CD14-positive monocyte (primary cell): ENCODE data around the gene FRMD4A. TPM values are rescaled to one million over a fixed set of nuclear protein-coding genes. Genes with fewer than 3 reads are reported as not detected.

Experiments
- DNase-seq, 3 donors: peaks; one replicate each; pipeline ENCODE4 v3.0.0-alpha.2; 2011 to 2022
- H2AFZ ChIP-seq: 2 replicates; pipeline ENCODE4 v1.6.0; 2012; ENCODE audit warnings: mild to moderate bottlenecking, low read depth, low read length, inconsistent platforms; ENCODE audit not compliant: insufficient read depth, poor library complexity, severe bottlenecking
- H3K27ac ChIP-seq, 2 donors: 1 replicate in 1 of 2; 2 replicates in 1 of 2; pipeline ENCODE4 v1.5.1; 2012 to 2013; ENCODE audit warnings: low read length in 2 of 2, control low read depth in 1 of 2, inconsistent platforms in 1 of 2, low read depth in 1 of 2, mild to moderate bottlenecking in 1 of 2
- H3K27me3 ChIP-seq, 2 donors: one replicate each; pipeline versions ENCODE4 v1.6.0 to v1.6.1; 2011 to 2013; ENCODE audit warnings: low read length in 2 of 2; ENCODE audit not compliant: control insufficient read depth in 2 of 2, insufficient read depth in 2 of 2
- H3K36me3 ChIP-seq, 2 donors: replicated peaks in 1 of 2; 1 replicate in 1 of 2; 2 replicates in 1 of 2; pipeline versions ENCODE4 v1.5.1 to v1.6.1; 2012 to 2013; ENCODE audit warnings: low read length in 2 of 2, control low read depth in 1 of 2, inconsistent platforms in 1 of 2, mild to moderate bottlenecking in 1 of 2; ENCODE audit not compliant: insufficient read depth in 2 of 2, control insufficient read depth in 1 of 2
- H3K4me1 ChIP-seq, 2 donors: 1 replicate in 1 of 2; 2 replicates in 1 of 2; pipeline versions ENCODE4 v1.5.1 to v1.6.1; 2012 to 2013; ENCODE audit warnings: low read length in 2 of 2, control low read depth in 1 of 2, inconsistent platforms in 1 of 2, mild to moderate bottlenecking in 1 of 2, moderate library complexity in 1 of 2; ENCODE audit not compliant: insufficient read depth in 2 of 2, control insufficient read depth in 1 of 2
- H3K4me2 ChIP-seq: replicated peaks from 2 replicates; pipeline ENCODE3; 2012; ENCODE audit warnings: low read length, moderate library complexity, mild to moderate bottlenecking; ENCODE audit not compliant: poor library complexity, severe bottlenecking; ENCODE audit errors: extremely low read depth
- H3K4me3 ChIP-seq, 3 experiments: fragments of 200-600 bp in 1 of 3; sonication (generic) in 1 of 3; replicated peaks in 1 of 3; 1 replicate in 2 of 3; 2 replicates in 1 of 3; pipeline ENCODE4 v1.5.1; 2011 to 2013; ENCODE audit warnings: low read length in 3 of 3, mild to moderate bottlenecking in 3 of 3, control low read depth in 2 of 3, low read depth in 2 of 3, inconsistent platforms in 1 of 3, moderate library complexity in 1 of 3
- H3K79me2 ChIP-seq: 2 replicates; pipeline ENCODE4 v1.6.0; 2012; ENCODE audit warnings: mild to moderate bottlenecking, control low read depth, inconsistent platforms, low read length, moderate library complexity; ENCODE audit not compliant: insufficient read depth
- H3K9ac ChIP-seq: 2 replicates; pipeline ENCODE4 v1.6.0; 2017; ENCODE audit warnings: low read length, mild to moderate bottlenecking; ENCODE audit not compliant: insufficient read depth, poor library complexity, severe bottlenecking
- H3K9me3 ChIP-seq, 2 donors: replicated peaks in 1 of 2; 1 replicate in 1 of 2; 2 replicates in 1 of 2; pipeline versions ENCODE4 v1.5.1 to v1.6.1; 2012 to 2013; ENCODE audit warnings: low read length in 2 of 2, control low read depth in 1 of 2; ENCODE audit not compliant: control insufficient read depth in 1 of 2, insufficient read depth in 1 of 2
- H4K20me1 ChIP-seq: 2 replicates; pipeline ENCODE4 v1.6.0; 2012; ENCODE audit warnings: mild to moderate bottlenecking, low read length, control low read depth, moderate library complexity; ENCODE audit not compliant: insufficient read depth
- H3K27ac Mint-ChIP-seq, 7 donors: one replicate each; pipeline ENCODE4 v1.8.0; 2020; ENCODE audit warnings: mild to moderate bottlenecking in 7 of 7, mixed read lengths in 7 of 7, moderate library complexity in 6 of 7, inconsistent platforms in 2 of 7
- H3K27me3 Mint-ChIP-seq, 3 donors: one replicate each; pipeline ENCODE4 v1.8.0; 2021 to 2022; ENCODE audit warnings: low read depth in 3 of 3, mild to moderate bottlenecking in 3 of 3, mixed read lengths in 3 of 3, moderate library complexity in 3 of 3, inconsistent platforms in 1 of 3
- H3K36me3 Mint-ChIP-seq, 2 donors: one replicate each; pipeline ENCODE4 v1.8.0; 2020; ENCODE audit warnings: mixed read lengths in 2 of 2, inconsistent platforms in 1 of 2, mild to moderate bottlenecking in 1 of 2
- H3K4me1 Mint-ChIP-seq: one replicate; pipeline ENCODE4 v1.8.0; 2020; ENCODE audit warnings: mild to moderate bottlenecking, mixed read lengths
- H3K4me3 Mint-ChIP-seq, 2 donors: one replicate each; pipeline ENCODE4 v1.8.0; 2020; ENCODE audit warnings: mild to moderate bottlenecking in 2 of 2, mixed read lengths in 2 of 2, moderate library complexity in 1 of 2
- H3K9me3 Mint-ChIP-seq, 7 donors: one replicate each; pipeline ENCODE4 v1.8.0; 2020 to 2022; ENCODE audit warnings: mixed read lengths in 7 of 7, mild to moderate bottlenecking in 6 of 7, moderate library complexity in 6 of 7, inconsistent platforms in 2 of 7
- WGBS: methylation state at CpG from one replicate; pipeline ENCODE4 v1.1.5; 2013; ENCODE audit warnings: missing lambda C conversion rate; ENCODE audit not compliant: insufficient coverage; 5-methylcytosine and 5-hydroxymethylcytosine counted together
- intact Hi-C, 2 donors: fragments of 100-400 bp; cut with micrococcal nuclease; formaldehyde crosslinking; loops; one replicate each; pipeline versions ENCODE4 v1.15.0 to v1.15.1; 2023
- polyA plus RNA-seq, 3 donors: library from polyadenylated mRNA; depleted of rRNA in 1 of 3; unstranded in 2 of 3; stranded (reverse) in 1 of 3; fragments of 300-500 nt in 2 of 3; fragments of >200 nt in 1 of 3; fragmentation: Illumina TruSeq in 2 of 3; gene quantifications; 1 replicate in 2 of 3; 2 replicates in 1 of 3; pipeline ENCODE4 v1.2.3, GENCODE V29; 2012 to 2021
- TF ChIP-seq, protein P1 (sequence below): fragments of 200-600 bp; IDR thresholded peaks from one replicate; pipeline ENCODE4 v1.8.0; 2022; ENCODE audit warnings: antibody characterized with exemption, mild to moderate bottlenecking

The FRMD4A gene
- polyA plus RNA-seq, 3 donors: 0.12 TPM; not detected in 2

DNA sequence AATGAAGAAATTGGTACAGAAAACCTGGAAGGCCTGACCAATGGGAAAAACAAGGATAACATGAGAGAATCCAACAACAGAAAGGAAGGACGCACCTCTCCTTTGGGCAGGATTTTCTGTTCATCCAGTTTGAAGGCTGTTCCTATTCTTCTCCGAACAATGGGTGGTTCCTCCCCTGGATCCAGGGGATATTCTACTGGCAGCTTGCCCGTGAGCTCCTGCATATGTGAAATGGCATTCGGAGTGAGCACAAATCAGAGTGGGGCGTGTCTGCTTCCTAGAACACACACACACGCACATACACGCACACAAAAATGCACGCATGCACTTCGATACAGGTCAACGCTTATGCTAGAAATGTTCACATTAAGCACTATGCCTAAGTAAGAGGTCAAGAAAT, 660.4 kb downstream of the FRMD4A start:
- intact Hi-C loops: no loop called here
- WGBS: 98% methylated on average over 8 of the region's 10 CpGs

DNA sequence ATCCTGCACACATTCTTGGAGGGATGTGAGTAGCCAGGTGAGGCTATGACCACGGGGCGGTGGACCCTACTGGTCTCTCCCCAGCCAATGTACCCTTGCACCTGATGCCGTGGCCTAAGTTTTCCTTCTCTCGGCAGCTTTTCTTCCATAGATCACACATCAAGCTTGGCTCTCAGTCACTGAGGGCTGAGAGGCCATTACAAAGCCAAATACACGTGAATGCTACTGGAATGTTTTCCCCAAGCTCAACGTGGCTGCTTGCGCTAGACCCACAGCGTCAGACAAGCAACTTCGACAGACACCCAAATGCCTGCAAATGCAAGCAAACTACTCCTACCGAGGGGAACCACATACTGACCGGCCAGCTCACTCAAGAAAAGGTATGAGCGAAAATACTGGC, 660.8 kb downstream of the FRMD4A start:
- Mint-ChIP-seq H3K9me3 (peaks cover 0 to 2% (median 0%) of the 10 kb centered on the region in 7 donors), H3K4me3 (no peak overlapping the region), H3K27me3 (peaks cover 1 to 2% (median 2%) of the 10 kb centered on the region in 3 donors), H3K27ac (no peak overlapping the region), H3K36me3 (no peaks in the 10 kb centered on the region), H3K4me1 (peaks cover 1% of the 10 kb centered on the region)
- H3K9me3 ChIP-seq: no peaks in the 10 kb centered on the region
- TF ChIP-seq, protein P1, sequence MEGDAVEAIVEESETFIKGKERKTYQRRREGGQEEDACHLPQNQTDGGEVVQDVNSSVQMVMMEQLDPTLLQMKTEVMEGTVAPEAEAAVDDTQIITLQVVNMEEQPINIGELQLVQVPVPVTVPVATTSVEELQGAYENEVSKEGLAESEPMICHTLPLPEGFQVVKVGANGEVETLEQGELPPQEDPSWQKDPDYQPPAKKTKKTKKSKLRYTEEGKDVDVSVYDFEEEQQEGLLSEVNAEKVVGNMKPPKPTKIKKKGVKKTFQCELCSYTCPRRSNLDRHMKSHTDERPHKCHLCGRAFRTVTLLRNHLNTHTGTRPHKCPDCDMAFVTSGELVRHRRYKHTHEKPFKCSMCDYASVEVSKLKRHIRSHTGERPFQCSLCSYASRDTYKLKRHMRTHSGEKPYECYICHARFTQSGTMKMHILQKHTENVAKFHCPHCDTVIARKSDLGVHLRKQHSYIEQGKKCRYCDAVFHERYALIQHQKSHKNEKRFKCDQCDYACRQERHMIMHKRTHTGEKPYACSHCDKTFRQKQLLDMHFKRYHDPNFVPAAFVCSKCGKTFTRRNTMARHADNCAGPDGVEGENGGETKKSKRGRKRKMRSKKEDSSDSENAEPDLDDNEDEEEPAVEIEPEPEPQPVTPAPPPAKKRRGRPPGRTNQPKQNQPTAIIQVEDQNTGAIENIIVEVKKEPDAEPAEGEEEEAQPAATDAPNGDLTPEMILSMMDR: no peak
- no peak overlapping the region for H3K4me2 ChIP-seq
- H3K79me2 ChIP-seq: no peaks in the 10 kb centered on the region
- WGBS: 95% methylated on average over 11 of the region's 12 CpGs
- no peaks in the 10 kb centered on the region for H3K4me1 ChIP-seq
- H3K27me3 ChIP-seq: no peaks in the 10 kb centered on the region
- no peak overlapping the region for H3K4me3 ChIP-seq
- DNase-seq: no peak
- no peaks in the 10 kb centered on the region for H4K20me1 ChIP-seq
- intact Hi-C loops: no loop called here
- H3K9ac ChIP-seq: no peak overlapping the region
- no peak overlapping the region for H2AFZ ChIP-seq
- no peak overlapping the region for H3K27ac ChIP-seq
- H3K36me3 ChIP-seq: no peaks in the 10 kb centered on the region

More for the DNA sequence above, 660.4 kb downstream of the FRMD4A start:
- H3K4me1 Mint-ChIP-seq: peaks cover 2% of the 10 kb centered on the region
- Histone ChIP-seq H3K4me3 (no peak overlapping the region), H3K9me3 (no peaks in the 10 kb centered on the region), H3K36me3 (no peaks in the 10 kb centered on the region), H3K4me1 (no peaks in the 10 kb centered on the region), H3K27ac (no peak overlapping the region), H3K79me2 (no peaks in the 10 kb centered on the region), H4K20me1 (no peaks in the 10 kb centered on the region), H3K9ac (no peak overlapping the region), H3K27me3 (no peaks in the 10 kb centered on the region), H2AFZ (no peak overlapping the region), H3K4me2 (no peak overlapping the region)
- H3K9me3 Mint-ChIP-seq: no peaks in the 10 kb centered on the region
- H3K27ac Mint-ChIP-seq: no peak overlapping the region
- TF ChIP-seq, protein P1: no peak
- peaks cover 1 to 2% (median 2%) of the 10 kb centered on the region in 3 donors for H3K27me3 Mint-ChIP-seq
- H3K36me3 Mint-ChIP-seq: no peaks in the 10 kb centered on the region
- no peak for DNase-seq
- H3K4me3 Mint-ChIP-seq: no peak overlapping the region
